Cardiac muscle cell (in vitro differentiated cells and primary cell): ENCODE results near the gene PLA1A. TPM values are rescaled to one million over a fixed set of nuclear protein-coding genes. Genes with fewer than 3 reads are reported as not detected.

Experiments used
- DNase-seq, 2 donors: peaks; one replicate each; pipeline versions ENCODE4 v3.0.0 to v3.0.0-alpha.2; 2010 to 2017; ENCODE audit warnings: low read depth in 1 of 2, low spot score in 1 of 2
- H3K27ac ChIP-seq: fragments of 200-600 bp; sonication (generic); 2 replicates; pipeline ENCODE4 v1.5.1; 2016
- H3K27me3 ChIP-seq: fragments of 200-600 bp; sonication (generic); 2 replicates; pipeline ENCODE4 v1.6.0; 2016; ENCODE audit warnings: control low read depth
- H3K36me3 ChIP-seq: fragments of 200-600 bp; sonication (generic); 2 replicates; pipeline ENCODE4 v1.5.1; 2016; ENCODE audit warnings: control low read depth
- H3K4me1 ChIP-seq: fragments of 200-600 bp; sonication (generic); 2 replicates; pipeline ENCODE4 v1.8.1; 2017; ENCODE audit warnings: low read depth, mild to moderate bottlenecking, mixed run types
- H3K4me3 ChIP-seq: fragments of 200-600 bp; sonication (generic); 2 replicates; pipeline ENCODE4 v1.5.1; 2016; ENCODE audit warnings: mild to moderate bottlenecking
- H3K9me3 ChIP-seq: fragments of 200-600 bp; sonication (generic); 2 replicates; pipeline ENCODE4 v1.5.1; 2017; ENCODE audit warnings: low read depth, mild to moderate bottlenecking, control low read depth
- polyA plus RNA-seq: library from polyadenylated mRNA; unstranded; fragments of >200 nt; fragmentation: Nextera tagmentation; extraction: Ambion mirVana; gene quantifications from 2 replicates; pipeline ENCODE4 v1.2.1, GENCODE V29; 2016
- total RNA-seq: library from RNA; depleted of rRNA; stranded (reverse); fragments of >200 nt; gene quantifications from 2 replicates; pipeline ENCODE4 v1.2.3, GENCODE V29; 2016
- TF ChIP-seq, protein P1 (sequence below): IDR thresholded peaks from 2 replicates; pipeline ENCODE4 v1.5.1; 2012; ENCODE audit warnings: low read depth, mild to moderate bottlenecking, low read length

PLA1A gene
- total and polyA plus RNA-seq, 2 experiments from 2014 or later: 0.07 TPM; not detected in 1

- H3K9me3 ChIP-seq: no peaks in the 10 kb centered on the region
- no peaks in the 10 kb centered on the region for H3K4me1 ChIP-seq
- TF ChIP-seq, protein P1, sequence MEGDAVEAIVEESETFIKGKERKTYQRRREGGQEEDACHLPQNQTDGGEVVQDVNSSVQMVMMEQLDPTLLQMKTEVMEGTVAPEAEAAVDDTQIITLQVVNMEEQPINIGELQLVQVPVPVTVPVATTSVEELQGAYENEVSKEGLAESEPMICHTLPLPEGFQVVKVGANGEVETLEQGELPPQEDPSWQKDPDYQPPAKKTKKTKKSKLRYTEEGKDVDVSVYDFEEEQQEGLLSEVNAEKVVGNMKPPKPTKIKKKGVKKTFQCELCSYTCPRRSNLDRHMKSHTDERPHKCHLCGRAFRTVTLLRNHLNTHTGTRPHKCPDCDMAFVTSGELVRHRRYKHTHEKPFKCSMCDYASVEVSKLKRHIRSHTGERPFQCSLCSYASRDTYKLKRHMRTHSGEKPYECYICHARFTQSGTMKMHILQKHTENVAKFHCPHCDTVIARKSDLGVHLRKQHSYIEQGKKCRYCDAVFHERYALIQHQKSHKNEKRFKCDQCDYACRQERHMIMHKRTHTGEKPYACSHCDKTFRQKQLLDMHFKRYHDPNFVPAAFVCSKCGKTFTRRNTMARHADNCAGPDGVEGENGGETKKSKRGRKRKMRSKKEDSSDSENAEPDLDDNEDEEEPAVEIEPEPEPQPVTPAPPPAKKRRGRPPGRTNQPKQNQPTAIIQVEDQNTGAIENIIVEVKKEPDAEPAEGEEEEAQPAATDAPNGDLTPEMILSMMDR: no peak
- no peak overlapping the region for H3K4me3 ChIP-seq
- H3K27ac ChIP-seq: no peak overlapping the region
- no peaks in the 10 kb centered on the region for H3K27me3 ChIP-seq
- H3K36me3 ChIP-seq: no peaks in the 10 kb centered on the region
- no peak for DNase-seq
Measured at GRCh38 chr3:119613201-119613600, 15.5 kb downstream of the PLA1A start.

- no peaks in the 10 kb centered on the region for H3K4me1 ChIP-seq
- H3K9me3 ChIP-seq: no peaks in the 10 kb centered on the region
- TF ChIP-seq, protein P1: no peak
- H3K27ac ChIP-seq: no peak overlapping the region
- H3K4me3 ChIP-seq: no peak overlapping the region
- H3K27me3 ChIP-seq: no peaks in the 10 kb centered on the region
- H3K36me3 ChIP-seq: no peaks in the 10 kb centered on the region
- DNase-seq: no peak
Measured at GRCh38 chr3:119613872-119614271, 16.2 kb downstream of the PLA1A start.

GRCh38 chr3:119616056-119616455, 18.4 kb downstream of the PLA1A start:
- Histone ChIP-seq H3K36me3 (no peaks in the 10 kb centered on the region), H3K9me3 (no peaks in the 10 kb centered on the region), H3K4me3 (no peak overlapping the region), H3K4me1 (peaks cover 5% of the 10 kb centered on the region), H3K27ac (no peak overlapping the region), H3K27me3 (no peaks in the 10 kb centered on the region)
- no peak for DNase-seq
- TF ChIP-seq, protein P1: no peak

DNA sequence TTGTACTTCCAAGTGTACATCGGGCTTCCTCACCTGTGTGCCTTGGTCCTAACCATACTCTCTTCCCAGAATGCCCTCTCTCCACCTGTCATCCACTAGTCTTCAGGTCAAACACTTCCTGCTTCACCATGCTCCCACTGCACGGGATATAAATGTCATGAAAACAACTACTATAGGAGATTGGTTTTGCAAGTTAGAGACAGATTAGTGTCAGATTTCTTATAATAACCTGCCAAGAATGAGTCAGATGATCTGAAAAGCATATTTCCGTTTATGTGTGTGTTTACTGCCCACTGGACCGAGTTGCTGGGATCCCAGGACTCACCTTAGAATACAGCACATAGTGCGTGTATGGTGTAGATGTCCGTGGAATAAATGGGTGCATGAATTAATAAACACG, 21.4 kb downstream of the PLA1A start:
- no peaks in the 10 kb centered on the region for H3K9me3 ChIP-seq
- TF ChIP-seq, protein P1: no peak
- peaks cover 6% of the 10 kb centered on the region for H3K4me1 ChIP-seq

DNA sequence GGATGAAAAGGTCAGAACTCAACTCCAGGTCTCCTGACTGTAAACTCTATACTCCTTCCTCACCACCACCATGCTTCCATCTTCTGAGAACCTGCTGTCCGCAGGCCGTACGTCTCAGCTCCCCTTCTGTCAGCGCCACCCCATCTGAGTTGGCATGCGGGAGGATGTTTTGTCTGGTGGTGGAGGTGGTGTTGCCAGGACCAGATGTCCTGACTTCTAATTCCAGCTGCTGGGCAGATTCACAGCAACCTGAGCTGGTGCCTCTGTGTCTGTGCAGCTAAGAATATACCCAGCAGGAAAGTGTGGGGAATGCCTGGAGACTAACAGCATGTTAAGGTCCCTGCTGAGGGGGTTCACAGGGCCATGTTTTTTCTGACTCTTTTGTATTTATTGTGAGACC, 23.2 kb downstream of the PLA1A start:
- no peak for DNase-seq

More for the DNA sequence above, 21.4 kb downstream of the PLA1A start:
- Histone ChIP-seq H3K4me3 (no peak overlapping the region), H3K27ac (no peak overlapping the region), H3K36me3 (no peaks in the 10 kb centered on the region), H3K27me3 (no peaks in the 10 kb centered on the region)
- no peak for DNase-seq

More for the DNA sequence above, 23.2 kb downstream of the PLA1A start:
- H3K4me3 ChIP-seq: no peak overlapping the region
- H3K9me3 ChIP-seq: no peaks in the 10 kb centered on the region
- H3K27ac ChIP-seq: no peak overlapping the region
- H3K4me1 ChIP-seq: peaks cover 12% of the 10 kb centered on the region
- no peaks in the 10 kb centered on the region for H3K27me3 ChIP-seq
- TF ChIP-seq, protein P1: no peak
- H3K36me3 ChIP-seq: no peaks in the 10 kb centered on the region
